Endothelial cell of umbilical vein (primary cell): ENCODE measurements around the gene ALK. TPM values are rescaled to one million over a fixed set of nuclear protein-coding genes. Genes with fewer than 3 reads are reported as not detected.

Source experiments
- BruUV-seq: library from RNA; stranded (reverse); fragments of 400-500 nt; replicated peaks from 2 replicates; lab custom pipeline; 2021; lab: Mats Ljungman, UMichigan
- CTCF ChIA-PET: fragments of 300-600, 350-600 bp; sonication (Branson Sonifier 250); formaldehyde crosslinking; loops from one replicate; lab custom pipeline; 2021; ENCODE audit warnings: antibody characterized with exemption, inconsistent platforms; lab: Charles Lee
- POLR2A ChIA-PET: fragments of 300-600, 350-600 bp; sonication (Branson Sonifier 250); formaldehyde crosslinking; loops from one replicate; lab custom pipeline; 2021; ENCODE audit warnings: antibody characterized with exemption, inconsistent platforms; lab: Charles Lee
- DNase-seq: peaks from one replicate; pipeline ENCODE4 v3.0.0-alpha.2; 2011; ENCODE audit warnings: low read depth, low spot score
- FAIRE-seq: peaks from 2 replicates; lab custom pipeline; 2011; peaks lifted over from hg19 to GRCh38; lab: Jason Lieb, UNC
- H2AFZ ChIP-seq: 2 replicates; pipeline ENCODE4 v1.6.0; 2012; ENCODE audit warnings: low read depth, low read length, control low read depth, inconsistent platforms
- H3K27ac ChIP-seq: 2 replicates; pipeline ENCODE4 v1.5.1; 2011; ENCODE audit warnings: low read depth, mild to moderate bottlenecking, control low read depth, low read length, moderate library complexity; ENCODE audit not compliant: insufficient read depth
- H3K27me3 ChIP-seq, 2 experiments: 2 replicates each; pipeline versions ENCODE4 v1.6.0 to v1.6.1; 2011; ENCODE audit warnings: low read length in 2 of 2, mixed read lengths in 1 of 2; ENCODE audit not compliant: control insufficient read depth in 2 of 2, insufficient read depth in 2 of 2
- H3K36me3 ChIP-seq, 2 experiments: 2 replicates in 1 of 2; 3 replicates in 1 of 2; pipeline ENCODE4 v1.5.1; 2011; ENCODE audit warnings: low read length in 2 of 2, mild to moderate bottlenecking in 1 of 2, moderate library complexity in 1 of 2; ENCODE audit not compliant: control insufficient read depth in 2 of 2, insufficient read depth in 2 of 2; ENCODE audit errors: extremely low read depth in 1 of 2
- H3K4me1 ChIP-seq: 3 replicates; pipeline ENCODE4 v1.5.1; 2011; ENCODE audit warnings: mild to moderate bottlenecking, low read length; ENCODE audit not compliant: control insufficient read depth, insufficient read depth; ENCODE audit errors: extremely low read depth
- H3K4me2 ChIP-seq: 2 replicates; pipeline ENCODE4 v1.6.1; 2011; ENCODE audit warnings: low read length, control low read depth, mixed read lengths; ENCODE audit not compliant: insufficient read depth
- H3K4me3 ChIP-seq, 3 experiments: fragments of 200-600 bp in 1 of 3; sonication (generic), shearing (Covaris generic) in 1 of 3; replicated peaks in 1 of 3; 2 replicates each; pipeline ENCODE4 v1.5.1; 2011 to 2016; ENCODE audit warnings: control low read depth in 3 of 3, low read length in 3 of 3, mild to moderate bottlenecking in 2 of 3, inconsistent platforms in 1 of 3, low read depth in 1 of 3, moderate library complexity in 1 of 3; ENCODE audit not compliant: insufficient read depth in 1 of 3
- H3K79me2 ChIP-seq: 2 replicates; pipeline ENCODE4 v1.6.0; 2012; ENCODE audit warnings: low read length, inconsistent platforms; ENCODE audit not compliant: control insufficient read depth, insufficient read depth
- H3K9ac ChIP-seq: replicated peaks from 2 replicates; pipeline ENCODE3; 2011; ENCODE audit warnings: low read length, control low read depth; ENCODE audit not compliant: insufficient read depth; ENCODE audit errors: extremely low read depth
- H3K9me1 ChIP-seq: replicated peaks from 3 replicates; pipeline ENCODE4 v1.6.0; 2011; ENCODE audit warnings: mild to moderate bottlenecking, low read length; ENCODE audit not compliant: control insufficient read depth, insufficient read depth; ENCODE audit errors: extremely low read depth
- H3K9me3 ChIP-seq: replicated peaks from 2 replicates; pipeline ENCODE4 v1.5.1; 2012; ENCODE audit warnings: low read length, inconsistent platforms; ENCODE audit not compliant: control insufficient read depth, insufficient read depth
- H4K20me1 ChIP-seq: replicated peaks from 2 replicates; pipeline ENCODE3; 2011; ENCODE audit warnings: mild to moderate bottlenecking, low read length; ENCODE audit not compliant: control insufficient read depth, insufficient read depth; ENCODE audit errors: extremely low read depth
- EZH2 ChIP-seq: IDR thresholded peaks from 2 replicates; pipeline ENCODE4 v1.6.1; 2012; ENCODE audit warnings: borderline replicate concordance, low read depth, mild to moderate bottlenecking, moderate library complexity, low read length, inconsistent platforms; ENCODE audit not compliant: severe bottlenecking
- FOS ChIP-seq: IDR thresholded peaks from 2 replicates; pipeline ENCODE4 v1.6.1; 2011; ENCODE audit warnings: mild to moderate bottlenecking, low read length, moderate library complexity, borderline replicate concordance; ENCODE audit not compliant: insufficient read depth
- GATA2 ChIP-seq: IDR thresholded peaks from 2 replicates; pipeline ENCODE4 v1.7.0; 2011; ENCODE audit warnings: low read depth, mild to moderate bottlenecking, moderate library complexity, mixed read lengths, low read length; ENCODE audit not compliant: insufficient read length, insufficient read depth
- MYC ChIP-seq: IDR thresholded peaks from one replicate; pipeline ENCODE4 v1.6.1; 2011; ENCODE audit warnings: mild to moderate bottlenecking, low read depth, low read length
- POLR2A ChIP-seq: IDR thresholded peaks from 2 replicates; pipeline ENCODE4 v1.6.1; 2012; ENCODE audit warnings: low read depth, mild to moderate bottlenecking, control low read depth, low read length
- POLR2AphosphoS5 ChIP-seq: IDR thresholded peaks from 2 replicates; pipeline ENCODE4 v1.6.1; 2012; ENCODE audit warnings: low read depth, mild to moderate bottlenecking, control low read depth, low read length, moderate library complexity; ENCODE audit not compliant: insufficient read depth
- dilution Hi-C: fragments of 300-500 bp; cut with MboI; formaldehyde crosslinking; loops from one replicate; pipeline ENCODE4 v1.15.0; 2019; ENCODE audit warnings: low sequenced_read_pairs; ENCODE audit not compliant: extremely low pct_ligation_motif_present
- intact Hi-C: fragments of 100-400 bp; cut with micrococcal nuclease; formaldehyde crosslinking; loops from one replicate; pipeline ENCODE4 v1.10.0; 2022
- polyA plus RNA-seq, 4 experiments: library from polyadenylated mRNA; depleted of rRNA in 3 of 4; stranded (reverse) in 3 of 4; unstranded in 1 of 4; fragments of >200 nt; gene quantifications; 2 replicates each; pipeline versions ENCODE4 v1.2.1 to v1.2.3, GENCODE V29; 2011 to 2012; ENCODE audit warnings: missing spikeins in 1 of 4
- total RNA-seq: library from RNA; stranded (reverse); gene quantifications from 2 replicates; pipeline ENCODE4 v1.2.3, GENCODE V29; 2021
- TF ChIP-seq, protein P1 (sequence below): IDR thresholded peaks from 2 replicates; pipeline ENCODE4 v1.6.1; 2011; ENCODE audit not compliant: insufficient read depth, insufficient read length
- TF ChIP-seq, protein P2 (sequence below), 2 donors: IDR thresholded peaks; 1 replicate in 1 of 2; 2 replicates in 1 of 2; pipeline ENCODE4 v1.5.1; 2011; ENCODE audit warnings: low read length in 2 of 2, mild to moderate bottlenecking in 2 of 2, moderate library complexity in 2 of 2, control low read depth in 1 of 2, inconsistent platforms in 1 of 2, low read depth in 1 of 2; ENCODE audit not compliant: insufficient read depth in 1 of 2; ENCODE audit errors: extremely low read depth in 1 of 2

The ALK gene
- total and polyA plus RNA-seq, 2 donors (not counting 3 experiments of a cell fraction or from before 2014, with no cell fraction given), result not detected

DNA sequence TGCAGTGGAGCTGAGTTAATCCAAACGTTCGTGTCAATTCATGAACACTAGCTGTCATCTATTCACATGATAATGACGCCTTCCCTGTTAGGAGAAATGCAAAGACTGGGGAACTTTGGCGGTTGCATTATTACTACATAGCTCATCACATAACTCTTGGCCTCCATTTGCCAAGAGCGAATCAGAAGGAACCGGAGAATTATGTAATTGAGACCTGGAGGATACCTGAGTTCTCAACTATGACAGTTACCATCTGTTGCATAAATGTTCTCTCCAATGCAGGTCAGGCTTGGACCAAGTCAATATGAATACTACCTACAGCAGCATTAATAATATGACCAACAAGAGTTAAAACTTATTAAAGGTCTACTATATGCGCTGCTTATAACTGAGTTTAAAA, 531.7 kb downstream of the ALK start:
- Histone ChIP-seq H2AFZ (no peak overlapping the region), H3K79me2 (no peaks in the 10 kb centered on the region), H3K9me3 (no peaks in the 10 kb centered on the region), H3K36me3 (no peaks in the 10 kb centered on the region), H3K9me1 (no peaks in the 10 kb centered on the region), H3K4me3 (no peak overlapping the region), H3K27me3 (no peaks in the 10 kb centered on the region), H3K4me1 (no peaks in the 10 kb centered on the region), H3K4me2 (no peak overlapping the region), H4K20me1 (no peaks in the 10 kb centered on the region), H3K27ac (no peak overlapping the region), H3K9ac (no peak overlapping the region)
- FAIRE-seq (no peak), DNase-seq (no peak)
- no TSS peak for BruUV-seq
- dilution Hi-C loops, result no loop called here
- no peak for TF ChIP-seq POLR2AphosphoS5
- no peak for TF ChIP-seq GATA2
- TF ChIP-seq, protein P1, sequence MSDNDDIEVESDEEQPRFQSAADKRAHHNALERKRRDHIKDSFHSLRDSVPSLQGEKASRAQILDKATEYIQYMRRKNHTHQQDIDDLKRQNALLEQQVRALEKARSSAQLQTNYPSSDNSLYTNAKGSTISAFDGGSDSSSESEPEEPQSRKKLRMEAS, result no peak
- TF ChIP-seq POLR2A, result no peak
- TF ChIP-seq, protein P2, sequence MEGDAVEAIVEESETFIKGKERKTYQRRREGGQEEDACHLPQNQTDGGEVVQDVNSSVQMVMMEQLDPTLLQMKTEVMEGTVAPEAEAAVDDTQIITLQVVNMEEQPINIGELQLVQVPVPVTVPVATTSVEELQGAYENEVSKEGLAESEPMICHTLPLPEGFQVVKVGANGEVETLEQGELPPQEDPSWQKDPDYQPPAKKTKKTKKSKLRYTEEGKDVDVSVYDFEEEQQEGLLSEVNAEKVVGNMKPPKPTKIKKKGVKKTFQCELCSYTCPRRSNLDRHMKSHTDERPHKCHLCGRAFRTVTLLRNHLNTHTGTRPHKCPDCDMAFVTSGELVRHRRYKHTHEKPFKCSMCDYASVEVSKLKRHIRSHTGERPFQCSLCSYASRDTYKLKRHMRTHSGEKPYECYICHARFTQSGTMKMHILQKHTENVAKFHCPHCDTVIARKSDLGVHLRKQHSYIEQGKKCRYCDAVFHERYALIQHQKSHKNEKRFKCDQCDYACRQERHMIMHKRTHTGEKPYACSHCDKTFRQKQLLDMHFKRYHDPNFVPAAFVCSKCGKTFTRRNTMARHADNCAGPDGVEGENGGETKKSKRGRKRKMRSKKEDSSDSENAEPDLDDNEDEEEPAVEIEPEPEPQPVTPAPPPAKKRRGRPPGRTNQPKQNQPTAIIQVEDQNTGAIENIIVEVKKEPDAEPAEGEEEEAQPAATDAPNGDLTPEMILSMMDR (IDR thresholded peaks at IDR 0.05; ENCODE audit: extremely low read depth in 1 of 2, insufficient read depth in 1 of 2, low read depth in 1 of 2, low read length in 2 of 2), result no peak
- TF ChIP-seq MYC, result no peak
- no peak for TF ChIP-seq FOS
- TF ChIP-seq EZH2, result no peak
- ChIA-PET POLR2A (no interaction called here), CTCF (no interaction called here)
- intact Hi-C loops, result no loop called here
